Aorta (tissue), 5 donors: Measurements from ENCODE around the gene BLM. TPM values are rescaled to one million over a fixed set of nuclear protein-coding genes. Genes with fewer than 3 reads are reported as not detected.
"Not testable (repeated sequence)": the region's sequence is repeated elsewhere in the genome, so short reads cannot be mapped to it uniquely, and the experiment has no call there.

ENCODE experiments used
- ATAC-seq: fragments of 200-7000 bp; cut with Tn5 transposase; one replicate; pipeline ENCODE4 v1.9.1; 2022; ENCODE audit warnings: moderate library complexity; ENCODE audit not compliant: low FRiP score
- DNase-seq, 2 donors: peaks; one replicate each; pipeline ENCODE4 v3.0.0-alpha.2; 2020
- H3K27ac ChIP-seq, 2 donors: one replicate each; pipeline ENCODE4 v1.5.1; 2013; ENCODE audit warnings: low read length in 2 of 2, mild to moderate bottlenecking in 2 of 2, moderate library complexity in 2 of 2, control low read depth in 1 of 2, inconsistent platforms in 1 of 2, low read depth in 1 of 2
- H3K27me3 ChIP-seq, 2 donors: one replicate each; pipeline ENCODE4 v1.6.1; 2013; ENCODE audit warnings: control low read depth in 1 of 2, low read length in 1 of 2, mild to moderate bottlenecking in 1 of 2, moderate library complexity in 1 of 2; ENCODE audit not compliant: insufficient read depth in 2 of 2, control insufficient read depth in 1 of 2
- H3K36me3 ChIP-seq, 2 donors: one replicate each; pipeline ENCODE4 v1.6.1; 2013; ENCODE audit warnings: control low read depth in 1 of 2, low read length in 1 of 2, mild to moderate bottlenecking in 1 of 2; ENCODE audit not compliant: insufficient read depth in 2 of 2, control insufficient read depth in 1 of 2
- H3K4me1 ChIP-seq, 2 donors: one replicate each; pipeline ENCODE4 v1.6.1; 2013; ENCODE audit warnings: low read length in 2 of 2, control low read depth in 1 of 2, mild to moderate bottlenecking in 1 of 2, moderate library complexity in 1 of 2; ENCODE audit not compliant: insufficient read depth in 2 of 2, control insufficient read depth in 1 of 2
- H3K4me3 ChIP-seq, 2 donors: one replicate each; pipeline ENCODE4 v1.5.1; 2013; ENCODE audit warnings: low read length in 2 of 2, control low read depth in 1 of 2, mild to moderate bottlenecking in 1 of 2
- H3K9me3 ChIP-seq: one replicate; pipeline ENCODE4 v1.6.1; 2013; ENCODE audit warnings: mild to moderate bottlenecking, low read length; ENCODE audit not compliant: control insufficient read depth
- WGBS, 2 donors: extraction: QIAGEN DNeasy Blood & Tissue Kit; methylation state at CpG; one replicate each; pipeline ENCODE4 v1.1.7; 2013; 5-methylcytosine and 5-hydroxymethylcytosine counted together
- intact Hi-C, 2 donors: fragments of 100-400 bp; cut with DNase I; formaldehyde crosslinking; loops; one replicate each; pipeline versions ENCODE4 v1.14.2 to v1.15.0; 2022
- polyA plus RNA-seq, 2 donors: library from polyadenylated mRNA; stranded (reverse); fragments of 200-250 nt; gene quantifications; one replicate each; pipeline ENCODE4 v1.2.3, GENCODE V29; 2013
- total RNA-seq, 2 donors: library from RNA; stranded (reverse); fragmentation: NEBNext Ultra II Directional; extraction: Animal tissue kit (Norgen Biotek cat#: 25700); gene quantifications; one replicate each; pipeline ENCODE4 v1.2.1, GENCODE V29; 2021
- donor health status: healthy with polysubstance abuse.
- donor health status: Bipolar disorder and iron deficiency.
- donor health status: DM: no; HTN: no; CAD: no.
- donor health status: DM: no; HTN: no; CAD: no.
- donor health status: DM: yes; HTN: yes; CAD: no.

Gene BLM
- total and polyA plus RNA-seq, 4 donors: 0.94 to 3.2 (median 1.5) TPM; not detected in 1

GRCh38 chr15:90735923-90736322 is 18.8 kb downstream of the BLM start:
- H3K4me1 ChIP-seq: no peaks in the 10 kb centered on the region
- H3K4me3 ChIP-seq: no peak overlapping the region
- H3K27ac ChIP-seq: no peak overlapping the region
- DNase-seq: no peak
- intact Hi-C loops: no loop called here
- no peaks in the 10 kb centered on the region for H3K27me3 ChIP-seq
- WGBS, 2 donors: 85 to 89% methylated on average over 1 of the region's 1 CpG
- no peaks in the 10 kb centered on the region for H3K36me3 ChIP-seq
- no peak for ATAC-seq
- no peaks in the 10 kb centered on the region for H3K9me3 ChIP-seq

DNA sequence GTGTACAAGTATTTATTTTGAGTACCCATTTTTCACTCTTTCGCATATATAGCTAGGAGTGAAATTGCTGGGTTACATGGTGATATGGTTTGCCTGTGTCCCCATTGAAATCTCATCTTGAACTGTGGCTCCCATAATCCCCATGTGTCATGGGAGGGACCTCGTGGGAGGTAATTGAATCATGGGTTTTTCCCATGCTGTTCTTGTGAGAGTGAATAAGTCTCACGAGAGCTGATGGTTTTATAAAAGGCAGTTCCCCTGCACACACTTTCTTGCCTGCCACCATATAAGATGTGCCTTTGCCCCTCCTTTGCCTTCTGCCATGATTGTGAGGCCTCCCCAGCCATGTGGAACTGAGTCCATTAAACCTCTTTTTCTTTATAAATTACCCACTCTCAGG is 23.4 kb downstream of the BLM start:
- H3K9me3 ChIP-seq, H3K27ac ChIP-seq, ATAC-seq, H3K4me1 ChIP-seq, H3K27me3 ChIP-seq, intact Hi-C loops, DNase-seq, H3K36me3 ChIP-seq, H3K4me3 ChIP-seq: not testable (repeated sequence)
- 92% methylated on average over 3 of the region's 3 CpGs for WGBS, 2 donors

GRCh38 chr15:90742087-90742486 is 24.9 kb downstream of the BLM start:
- DNase-seq (no peak), ATAC-seq (no peak)
- H3K36me3 ChIP-seq: no peaks in the 10 kb centered on the region
- no peak overlapping the region for H3K4me3 ChIP-seq
- H3K27ac ChIP-seq: no peak overlapping the region
- H3K9me3 ChIP-seq: no peaks in the 10 kb centered on the region
- WGBS, 2 donors: 41 to 42% methylated on average over 3 of the region's 3 CpGs
- no peaks in the 10 kb centered on the region for H3K27me3 ChIP-seq
- intact Hi-C loops: no loop called here
- H3K4me1 ChIP-seq: no peaks in the 10 kb centered on the region

DNA sequence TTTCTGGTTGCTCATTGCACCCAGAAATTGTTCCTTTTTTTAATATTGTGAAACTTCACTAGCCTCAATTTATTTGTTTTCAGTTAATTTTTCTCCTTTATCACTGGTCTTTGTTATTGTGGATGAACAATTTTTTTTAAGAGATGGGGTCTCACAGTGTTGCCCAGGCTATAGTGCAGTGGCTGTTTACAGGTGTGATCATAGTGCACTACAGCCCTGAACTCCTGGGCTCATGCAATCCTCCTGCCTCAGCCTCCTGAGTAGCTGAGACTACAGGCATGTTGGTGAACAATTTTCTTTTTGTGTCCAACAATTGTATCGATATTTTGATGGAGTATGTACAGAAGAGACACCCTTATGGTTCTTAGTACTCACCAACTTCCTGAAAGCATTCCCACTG is 26.3 kb downstream of the BLM start:
- Histone ChIP-seq H3K4me3 (no peak overlapping the region), H3K27ac (no peak overlapping the region), H3K27me3 (no peaks in the 10 kb centered on the region), H3K4me1 (no peaks in the 10 kb centered on the region), H3K9me3 (no peaks in the 10 kb centered on the region), H3K36me3 (no peaks in the 10 kb centered on the region)
- ATAC-seq (no peak), DNase-seq (no peak)
- intact Hi-C loops: no loop called here
- 96 to 97% methylated on average over 1 of the region's 1 CpG for WGBS, 2 donors

GRCh38 chr15:90744759-90745402 is 27.7 kb downstream of the BLM start:
- Histone ChIP-seq H3K36me3 (no peaks in the 10 kb centered on the region), H3K4me1 (no peaks in the 10 kb centered on the region), H3K9me3 (no peaks in the 10 kb centered on the region), H3K27ac (no peak overlapping the region), H3K4me3 (no peak overlapping the region), H3K27me3 (no peaks in the 10 kb centered on the region)
- intact Hi-C loops: no loop called here
- ATAC-seq (no peak), DNase-seq (no peak)
- WGBS, 2 donors: 96 to 97% methylated on average over 8 of the region's 8 CpGs

GRCh38 chr15:90749754-90750153 is 32.6 kb downstream of the BLM start:
- H3K9me3 ChIP-seq: no peaks in the 10 kb centered on the region
- intact Hi-C loops: no loop called here
- DNase-seq (no peak), ATAC-seq (no peak)
- no peaks in the 10 kb centered on the region for H3K27me3 ChIP-seq
- H3K36me3 ChIP-seq: no peaks in the 10 kb centered on the region
- no peak overlapping the region for H3K4me3 ChIP-seq
- no peak overlapping the region for H3K27ac ChIP-seq
- H3K4me1 ChIP-seq: no peaks in the 10 kb centered on the region
- WGBS, 2 donors: 92 to 95% methylated on average over 3 of the region's 3 CpGs

DNA sequence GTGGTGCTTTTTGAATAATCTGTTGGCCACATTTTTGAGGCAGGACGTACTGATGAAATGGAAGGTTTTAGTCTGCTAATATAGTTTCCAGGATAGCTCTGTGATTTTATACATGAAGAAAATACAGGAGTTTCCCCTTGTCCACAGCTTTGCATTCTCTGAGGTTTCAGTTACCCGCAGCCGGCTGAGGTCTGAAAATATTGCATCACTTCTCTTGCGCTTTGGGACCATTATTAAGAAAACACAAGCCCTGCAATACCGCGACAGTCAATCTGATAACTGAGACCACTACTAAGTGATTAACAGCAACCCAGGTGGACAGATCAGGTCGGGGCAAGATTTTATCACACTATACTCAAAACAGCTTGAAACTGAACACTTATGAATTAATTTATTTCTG is 33.0 kb downstream of the BLM start:
- ATAC-seq (no peak), DNase-seq (no peak)
- Histone ChIP-seq H3K9me3 (no peaks in the 10 kb centered on the region), H3K27me3 (no peaks in the 10 kb centered on the region), H3K4me3 (no peak overlapping the region), H3K27ac (no peak overlapping the region), H3K4me1 (no peaks in the 10 kb centered on the region), H3K36me3 (no peaks in the 10 kb centered on the region)
- 89 to 93% methylated on average over 7 of the region's 7 CpGs for WGBS, 2 donors
- intact Hi-C loops: no loop called here

DNA sequence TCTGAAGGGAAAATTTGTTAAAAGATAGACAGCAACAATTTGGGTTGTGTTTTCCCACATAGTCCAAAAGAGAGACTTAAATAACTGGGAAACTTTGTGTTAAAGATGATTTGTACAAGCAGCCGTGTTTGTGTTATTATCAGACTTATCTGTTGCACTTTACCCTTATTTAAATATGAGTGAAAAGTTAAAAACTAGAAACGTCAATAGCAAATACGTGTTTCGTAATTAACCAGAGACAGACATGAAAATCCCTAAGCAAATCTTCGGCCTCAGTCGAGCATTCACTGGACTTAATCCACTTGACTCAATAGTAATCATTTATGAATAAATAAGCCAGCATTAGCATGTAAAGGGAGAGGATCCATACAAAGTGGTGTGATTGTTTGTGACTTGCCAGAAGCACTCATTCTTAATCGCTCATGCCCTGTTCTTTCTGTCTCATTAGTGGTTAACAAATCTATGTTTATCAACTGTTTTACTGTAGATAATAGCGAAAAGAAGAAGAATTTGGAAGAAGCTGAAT is 34.2 kb downstream of the BLM start:
- DNase-seq: no peak
- Histone ChIP-seq H3K4me3 (no peak overlapping the region), H3K36me3 (no peaks in the 10 kb centered on the region), H3K9me3 (no peaks in the 10 kb centered on the region), H3K27me3 (no peaks in the 10 kb centered on the region), H3K4me1 (no peaks in the 10 kb centered on the region), H3K27ac (no peak overlapping the region)
- intact Hi-C loops: no loop called here
- ATAC-seq: no peak
- 94 to 95% methylated on average over 8 of the region's 8 CpGs for WGBS, 2 donors

- Histone ChIP-seq H3K4me3 (no peak overlapping the region), H3K4me1 (no peaks in the 10 kb centered on the region), H3K9me3 (no peaks in the 10 kb centered on the region), H3K27me3 (no peaks in the 10 kb centered on the region), H3K36me3 (no peaks in the 10 kb centered on the region), H3K27ac (no peak overlapping the region)
- intact Hi-C loops: no loop called here
- ATAC-seq: no peak
- DNase-seq: no peak
- 7 to 16% methylated on average over 2 of the region's 2 CpGs for WGBS, 2 donors
These were observed 39.8 kb downstream of the BLM start for GRCh38 chr15:90756916-90757315.
